Measurements from ENCODE around the gene CEP19.

Gene CEP19

DNA sequence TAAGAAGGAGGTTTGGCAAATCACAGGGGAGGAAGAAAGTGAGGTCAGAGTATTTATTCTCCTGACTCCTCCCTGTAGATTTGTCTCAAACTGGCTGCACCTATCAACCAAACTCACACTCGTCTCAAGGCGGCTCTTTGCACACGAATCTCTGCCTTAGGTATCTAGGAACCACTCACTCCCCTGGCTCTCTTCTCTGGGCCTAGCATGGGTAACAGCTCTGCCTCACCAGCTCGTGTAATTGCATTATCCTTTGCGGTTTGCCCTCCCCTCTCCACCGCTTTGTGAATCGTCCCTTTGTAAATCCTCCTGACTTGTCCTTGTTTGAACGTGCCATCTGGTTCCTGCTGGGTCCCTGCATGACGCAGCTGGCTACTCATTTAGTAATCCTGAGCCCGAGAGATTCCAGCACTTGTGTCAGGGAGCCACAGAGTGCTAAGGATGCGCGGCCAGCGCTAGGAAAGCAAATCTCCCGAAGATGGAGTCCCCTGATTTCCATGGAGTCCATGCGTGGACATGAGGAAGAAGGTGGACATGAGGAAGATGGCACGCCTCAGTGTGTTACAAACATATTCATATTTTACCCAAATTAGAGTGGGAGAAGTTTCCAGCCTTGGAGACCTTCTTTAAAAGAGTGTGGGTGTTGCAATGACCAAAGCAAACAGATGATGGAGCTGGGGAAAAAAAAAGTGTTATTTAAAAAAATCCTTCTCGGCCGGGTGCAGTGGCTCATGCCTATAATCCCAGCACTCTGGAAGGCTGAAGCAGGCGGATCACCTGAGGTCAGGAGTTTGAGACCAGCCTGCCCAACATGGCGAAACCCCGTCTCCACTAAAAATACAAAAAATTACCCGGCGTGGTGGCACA, 45.8 kb downstream of the CEP19 start:
- DNase-seq (ENCODE audit: low spot score), result peak; percentile 48

DNA sequence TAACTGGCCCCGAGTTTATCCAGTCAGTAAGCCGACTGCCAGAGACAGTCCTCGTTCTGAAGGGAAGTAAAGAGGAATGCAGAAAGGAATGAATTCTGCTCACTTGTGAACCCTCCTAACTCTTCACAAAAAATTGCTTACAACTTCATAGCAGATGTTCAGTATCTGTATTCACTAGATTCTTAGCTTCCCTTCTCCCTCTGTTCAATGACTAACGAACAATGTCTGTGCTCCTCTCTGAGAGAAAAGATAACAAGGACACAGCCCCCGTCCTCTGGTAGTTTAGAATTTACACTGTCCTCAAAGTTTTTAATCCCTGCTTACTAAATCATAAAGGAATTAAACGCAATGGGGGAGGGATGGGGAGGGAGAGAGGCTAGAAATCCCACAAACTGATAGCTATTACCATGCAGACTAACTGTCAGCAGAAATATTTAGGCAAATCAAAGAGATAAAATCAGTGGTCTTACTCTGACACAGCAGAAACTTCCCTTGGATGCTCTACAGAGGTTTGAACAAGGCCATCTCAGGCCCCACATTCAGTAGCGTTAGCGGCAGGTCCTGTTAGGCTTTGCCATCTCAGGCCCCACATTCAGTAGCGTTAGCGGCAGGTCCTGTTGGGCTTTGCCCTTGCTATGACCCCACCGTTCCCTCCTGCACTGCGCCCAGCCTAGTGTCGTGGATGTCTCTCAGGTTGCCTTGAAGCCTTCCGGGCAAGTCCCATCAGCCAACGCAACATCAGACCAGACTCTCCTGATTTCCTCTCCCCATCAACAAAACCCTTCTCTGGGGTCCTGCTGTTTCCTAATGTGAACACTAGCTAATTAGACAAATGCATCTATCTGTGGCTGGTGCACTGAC, 49.1 kb downstream of the CEP19 start:
- DNase-seq (ENCODE audit: low spot score), result no peak

DNA sequence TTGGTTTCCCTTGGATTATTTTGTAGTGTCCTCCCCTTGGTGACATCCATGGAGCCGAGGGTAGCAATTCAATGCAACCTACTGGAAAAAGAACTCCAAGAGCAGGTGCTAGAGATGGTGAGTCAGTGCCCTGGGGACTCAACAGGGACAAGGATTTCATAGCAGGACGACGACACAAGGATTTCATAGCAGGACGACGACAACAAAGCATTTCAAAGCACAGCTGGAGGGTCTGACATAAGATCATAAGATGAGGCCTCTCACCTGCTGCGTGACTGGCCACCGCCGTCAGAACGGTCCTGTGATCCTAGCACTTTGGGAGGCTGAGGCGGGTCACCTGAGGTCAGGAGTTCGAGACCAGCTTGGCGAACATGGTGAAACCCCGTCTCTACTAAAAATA, 50.0 kb downstream of the CEP19 start:
- no peak for DNase-seq (ENCODE audit: low spot score)

DNA sequence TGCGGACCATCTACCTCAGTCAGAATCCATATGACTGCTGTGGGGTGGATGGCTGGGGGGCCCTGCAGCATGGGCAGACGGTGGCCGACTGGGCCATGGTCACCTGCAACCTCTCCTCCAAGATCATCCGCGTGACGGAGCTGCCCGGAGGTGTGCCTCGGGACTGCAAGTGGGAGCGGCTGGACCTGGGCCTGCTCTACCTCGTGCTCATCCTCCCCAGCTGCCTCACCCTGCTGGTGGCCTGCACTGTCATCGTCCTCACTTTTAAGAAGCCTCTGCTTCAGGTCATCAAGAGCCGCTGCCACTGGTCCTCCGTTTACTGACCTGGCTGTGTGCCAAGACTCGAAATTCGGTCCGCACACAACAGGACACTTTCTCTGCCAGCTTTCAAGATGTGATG, 50.6 kb downstream of the CEP19 start:
- no peak for DNase-seq (ENCODE audit: low spot score)

DNA sequence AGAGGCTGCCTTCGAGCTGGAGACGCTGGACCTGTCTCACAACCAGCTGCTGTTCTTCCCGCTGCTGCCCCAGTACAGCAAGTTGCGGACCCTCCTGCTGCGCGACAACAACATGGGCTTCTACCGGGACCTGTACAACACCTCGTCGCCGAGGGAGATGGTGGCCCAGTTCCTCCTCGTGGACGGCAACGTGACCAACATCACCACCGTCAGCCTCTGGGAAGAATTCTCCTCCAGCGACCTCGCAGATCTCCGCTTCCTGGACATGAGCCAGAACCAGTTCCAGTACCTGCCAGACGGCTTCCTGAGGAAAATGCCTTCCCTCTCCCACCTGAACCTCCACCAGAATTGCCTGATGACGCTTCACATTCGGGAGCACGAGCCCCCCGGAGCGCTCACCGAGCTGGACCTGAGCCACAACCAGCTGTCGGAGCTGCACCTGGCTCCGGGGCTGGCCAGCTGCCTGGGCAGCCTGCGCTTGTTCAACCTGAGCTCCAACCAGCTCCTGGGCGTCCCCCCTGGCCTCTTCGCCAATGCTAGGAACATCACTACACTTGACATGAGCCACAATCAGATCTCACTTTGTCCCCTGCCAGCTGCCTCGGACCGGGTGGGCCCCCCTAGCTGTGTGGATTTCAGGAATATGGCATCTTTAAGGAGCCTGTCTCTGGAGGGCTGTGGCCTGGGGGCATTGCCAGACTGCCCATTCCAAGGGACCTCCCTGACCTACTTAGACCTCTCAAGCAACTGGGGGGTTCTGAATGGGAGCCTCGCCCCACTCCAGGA, 51.5 kb downstream of the CEP19 start:
- no peak for DNase-seq (ENCODE audit: low spot score)

DNA sequence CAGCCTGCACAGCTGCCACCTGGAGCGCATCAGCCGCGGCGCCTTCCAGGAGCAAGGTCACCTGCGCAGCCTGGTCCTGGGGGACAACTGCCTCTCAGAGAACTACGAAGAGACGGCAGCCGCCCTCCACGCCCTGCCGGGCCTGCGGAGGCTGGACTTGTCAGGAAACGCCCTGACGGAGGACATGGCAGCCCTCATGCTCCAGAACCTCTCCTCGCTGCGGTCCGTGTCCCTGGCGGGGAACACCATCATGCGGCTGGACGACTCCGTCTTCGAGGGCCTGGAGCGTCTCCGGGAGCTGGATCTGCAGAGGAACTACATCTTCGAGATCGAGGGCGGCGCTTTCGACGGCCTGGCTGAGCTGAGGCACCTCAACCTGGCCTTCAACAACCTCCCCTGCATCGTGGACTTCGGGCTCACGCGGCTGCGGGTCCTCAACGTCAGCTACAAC, 52.1 kb downstream of the CEP19 start:
- no peak for DNase-seq (ENCODE audit: low spot score)
